GM21576 (cell line): Measurements from ENCODE around the gene JMJD1C.

ENCODE experiments used
- ATAC-seq: cut with Tn5 transposase; IDR thresholded peaks from one replicate; pipeline ENCODE4 v1.9.1; 2021; ENCODE audit warnings: mild to moderate bottlenecking, moderate library complexity; ENCODE audit not compliant: unreplicated experiment

JMJD1C gene

DNA sequence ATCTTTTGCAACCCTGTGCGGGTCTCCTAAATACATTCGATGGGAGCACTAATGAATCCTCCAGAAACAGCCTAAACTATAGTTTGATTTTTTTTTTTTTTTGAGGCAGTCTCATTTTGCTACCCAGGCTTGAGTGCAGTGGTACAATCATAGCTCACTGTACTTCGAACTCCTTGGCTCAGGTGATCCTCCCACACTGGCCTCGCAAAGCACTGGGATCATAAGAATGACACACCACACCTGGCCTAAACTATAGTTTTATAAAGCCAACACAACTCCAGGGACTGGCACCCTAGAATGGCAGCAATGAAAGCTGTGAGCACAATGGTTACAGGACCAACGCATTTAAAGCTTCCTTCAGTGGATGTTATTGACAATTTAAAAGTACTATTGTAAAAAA is 14.5 kb upstream of the JMJD1C start:
- ATAC-seq: no peak

DNA sequence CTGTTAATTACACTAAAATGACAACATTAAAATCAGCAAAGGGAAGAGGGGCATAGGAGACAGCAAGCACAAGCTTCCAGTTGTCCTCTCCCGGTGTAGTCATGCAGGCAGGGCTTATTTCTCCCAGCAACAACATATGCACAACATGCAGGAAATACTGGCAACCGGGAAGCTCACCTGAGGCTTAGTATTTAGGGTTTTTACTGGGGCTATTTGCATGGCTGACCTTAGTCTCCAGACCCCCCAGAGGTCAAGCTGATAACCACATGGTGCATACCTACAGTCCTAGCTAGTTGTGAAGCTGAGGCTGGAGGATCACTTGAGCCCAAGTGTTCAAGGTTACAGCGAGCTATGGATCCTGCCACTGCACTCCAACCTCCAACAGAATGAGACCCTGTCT is 12.8 kb upstream of the JMJD1C start:
- no peak for ATAC-seq

DNA sequence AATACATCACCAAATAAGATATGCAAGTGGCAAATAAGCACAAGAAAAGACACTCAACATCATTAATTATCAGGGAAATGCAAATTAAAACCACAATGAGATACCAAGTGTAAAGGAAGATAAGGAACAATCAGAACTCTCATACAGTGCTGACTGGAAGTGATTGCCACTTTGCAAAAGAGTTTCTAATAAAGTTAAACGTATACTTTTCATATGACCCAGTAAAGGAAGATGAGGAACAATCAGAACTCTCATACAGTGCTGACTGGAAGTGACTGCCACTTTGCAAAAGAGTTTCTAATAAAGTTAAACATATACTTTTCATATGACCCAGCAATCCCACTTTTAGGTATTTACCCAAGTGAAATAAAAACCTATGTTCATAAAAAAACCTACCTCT is 12.2 kb upstream of the JMJD1C start:
- no peak for ATAC-seq

DNA sequence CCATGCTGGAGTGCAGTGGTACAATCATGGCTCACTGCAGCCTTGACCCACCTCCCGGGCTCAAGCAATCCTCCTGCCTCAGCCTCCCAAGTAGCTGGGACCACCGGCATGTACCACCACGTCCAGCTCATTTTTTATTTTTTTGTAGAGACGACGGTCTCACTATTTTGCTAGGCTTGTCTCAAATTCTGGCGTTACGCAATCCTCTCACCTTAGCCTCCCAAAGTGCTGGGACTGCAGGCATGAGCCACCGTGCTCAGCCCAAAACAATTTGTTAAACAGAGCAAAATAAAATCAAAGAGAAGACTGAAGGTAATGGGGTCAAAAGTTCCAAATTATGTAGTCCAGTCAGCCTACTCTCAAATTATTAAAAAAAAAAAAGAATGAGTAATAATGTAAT is 8.7 kb upstream of the JMJD1C start:
- no peak for ATAC-seq

DNA sequence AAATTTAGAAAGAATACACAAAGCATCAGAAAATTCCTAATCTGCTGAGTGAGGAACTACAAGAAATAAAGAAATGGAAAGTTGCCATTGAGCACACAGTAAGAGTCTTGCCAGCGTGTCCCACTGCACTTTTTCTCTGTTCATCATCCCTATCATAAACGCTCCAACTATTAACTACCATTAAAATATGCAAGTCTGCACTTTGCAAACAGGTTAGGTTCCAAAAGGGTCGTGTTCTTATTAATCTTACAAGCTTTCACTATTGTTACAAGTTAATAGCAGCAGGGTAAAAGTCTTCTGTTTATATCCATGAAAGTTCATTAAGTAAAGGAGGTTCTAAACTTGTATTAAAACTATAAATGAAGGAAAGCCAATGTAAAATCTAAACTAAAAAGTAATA is 5.2 kb upstream of the JMJD1C start:
- no peak for ATAC-seq

DNA sequence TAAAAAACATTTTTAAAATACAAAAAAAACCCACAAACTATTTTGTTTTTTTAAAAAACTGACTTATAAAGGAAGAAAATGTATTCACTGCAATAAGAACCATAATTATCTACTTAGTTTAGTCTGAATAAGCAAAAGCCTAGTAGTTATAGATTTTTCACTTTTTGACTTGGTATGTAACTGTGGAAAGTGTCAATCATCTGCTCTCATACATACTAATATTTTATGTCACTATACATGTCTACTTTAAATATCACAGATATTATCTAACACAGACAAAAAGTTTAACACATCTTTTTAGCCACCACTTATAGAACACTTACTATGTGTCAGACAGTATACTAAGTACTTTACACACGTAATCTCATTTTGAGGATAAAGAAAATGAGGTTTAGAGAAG is 3.2 kb upstream of the JMJD1C start:
- ATAC-seq: no peak

DNA sequence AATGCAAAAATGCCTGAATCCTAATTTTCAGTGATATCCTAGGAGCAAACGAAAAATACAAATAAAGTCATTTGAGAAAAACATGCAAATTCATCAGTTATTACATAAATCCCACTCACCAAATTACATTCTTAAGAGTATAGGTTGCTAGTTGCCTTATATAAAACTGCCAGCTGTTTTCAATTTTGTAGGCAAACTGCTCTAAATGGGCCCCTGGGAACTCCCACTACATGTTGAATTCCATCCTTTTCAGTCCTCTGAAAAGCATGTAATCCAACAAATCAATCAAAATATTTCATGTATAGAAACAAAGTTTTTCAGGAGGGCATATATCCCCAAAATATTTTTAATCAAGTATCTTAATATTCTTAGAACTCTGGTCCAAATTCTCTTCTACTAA is 2.1 kb upstream of the JMJD1C start:
- ATAC-seq: no peak

DNA sequence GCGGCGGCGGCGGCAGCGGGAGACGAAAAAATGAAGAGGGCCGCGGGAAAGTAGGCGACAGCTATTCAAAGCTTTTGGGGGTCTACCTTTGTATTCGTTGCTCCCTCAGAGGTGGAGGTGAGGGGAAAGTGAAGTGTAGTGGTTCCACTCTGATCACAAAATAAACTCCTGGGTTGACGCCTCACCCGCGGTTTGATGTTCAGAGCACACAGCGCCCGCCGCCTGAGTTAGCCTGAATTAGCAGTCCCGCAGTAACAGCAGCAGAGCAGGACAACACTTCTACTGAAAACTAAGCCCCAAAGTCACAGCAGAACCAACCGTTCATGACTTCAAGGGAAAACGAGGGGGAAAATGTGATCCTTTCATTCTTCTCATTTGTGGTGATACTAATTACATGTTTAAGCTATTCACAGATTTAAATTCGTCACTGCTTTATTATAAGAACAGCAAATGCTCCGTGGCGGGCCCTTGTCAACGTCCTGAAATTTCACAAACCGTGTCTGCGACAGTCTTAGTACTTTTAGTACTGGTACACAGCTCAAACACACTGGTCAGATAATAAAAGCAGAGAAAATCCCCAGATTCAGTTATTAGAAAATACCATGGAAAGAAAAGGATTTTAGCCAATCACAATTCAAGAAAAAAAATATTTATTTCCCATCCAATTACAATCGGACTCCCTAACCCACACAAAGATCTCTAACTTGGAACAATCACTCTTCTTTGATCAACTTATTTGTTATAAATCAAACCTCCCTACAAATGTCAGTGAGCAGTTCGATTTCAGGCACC is 563 bp upstream of the JMJD1C start:
- peak; percentile 29 for ATAC-seq

DNA sequence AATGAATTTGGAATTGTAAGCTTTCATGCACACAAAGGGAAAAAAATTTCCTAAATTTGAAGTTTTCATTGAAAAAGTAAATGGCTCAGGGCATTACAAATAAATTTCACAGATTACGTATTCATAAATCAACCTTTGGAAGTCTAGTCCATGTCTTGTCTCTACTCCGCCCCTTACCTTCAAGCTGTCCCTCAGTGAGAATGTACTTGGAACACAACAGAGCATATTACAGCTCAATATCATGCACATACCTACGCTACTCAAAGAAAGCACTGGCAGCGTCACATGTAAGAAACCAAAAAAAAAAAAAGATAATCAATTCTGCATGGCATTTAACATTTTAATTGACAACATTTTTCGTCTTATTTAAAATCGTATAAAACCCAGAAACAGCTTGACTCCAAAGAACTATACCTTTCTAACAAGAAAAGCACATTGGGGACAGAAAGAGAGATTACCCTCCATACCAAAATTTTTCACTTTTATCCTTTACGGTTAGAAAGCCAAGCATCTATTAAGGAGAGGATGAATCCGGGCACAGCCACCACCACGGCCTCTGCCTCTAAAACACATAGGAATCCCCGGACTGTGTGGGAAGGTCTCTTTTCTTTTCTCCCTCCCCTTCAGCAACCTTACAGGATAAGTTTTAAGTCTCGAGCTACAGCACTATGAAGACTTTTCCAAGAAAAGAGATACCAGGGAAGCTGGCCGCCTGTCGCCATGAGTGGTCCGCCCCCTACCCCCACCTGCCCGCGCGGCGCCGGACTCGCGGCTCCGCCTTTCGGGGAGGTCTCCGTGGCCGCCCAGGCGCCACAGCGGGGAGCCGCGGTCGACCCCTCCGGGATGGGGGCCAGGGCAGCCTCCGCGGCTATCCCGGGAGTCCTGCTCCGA is 1.1 kb downstream of the JMJD1C start:
- peak; percentile 56 for ATAC-seq

DNA sequence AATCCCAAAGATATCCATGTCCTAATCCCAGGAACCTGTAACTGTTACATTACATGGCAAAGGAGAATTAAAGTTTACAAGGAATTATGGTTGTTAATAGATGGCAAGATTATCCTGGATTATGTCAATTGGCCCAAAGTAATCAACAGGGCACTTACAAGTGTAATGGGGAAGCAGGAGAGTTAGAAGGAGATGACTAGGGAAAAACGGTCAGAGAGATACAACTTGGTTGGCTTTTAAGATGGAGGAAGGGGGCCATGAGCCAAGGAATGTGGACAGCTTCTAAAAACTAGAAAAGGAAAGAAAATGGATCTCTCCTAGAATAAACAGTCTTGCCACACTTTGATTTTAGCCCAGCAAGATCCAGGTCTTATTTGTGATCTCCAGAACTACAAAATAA is 3.3 kb downstream of the JMJD1C start:
- no peak for ATAC-seq

DNA sequence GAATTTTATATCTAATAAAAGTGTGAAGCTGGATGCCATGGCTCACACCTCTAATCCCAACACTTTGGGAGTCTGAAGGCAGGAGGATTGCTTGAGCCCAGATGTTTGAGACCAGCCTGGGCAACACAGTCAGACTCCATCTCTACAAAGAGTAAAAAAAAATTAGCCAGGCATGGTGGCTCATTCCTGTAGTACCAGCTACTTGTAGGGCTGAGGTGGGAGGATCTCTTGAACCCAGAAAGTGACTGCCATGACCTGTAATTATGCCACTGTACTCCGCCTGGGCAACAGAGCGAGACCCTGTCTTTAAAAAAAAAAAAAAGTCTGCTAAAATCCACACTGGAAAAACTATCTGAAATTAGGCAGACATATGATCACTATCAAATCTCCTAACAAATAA is 7.6 kb downstream of the JMJD1C start:
- no peak for ATAC-seq

DNA sequence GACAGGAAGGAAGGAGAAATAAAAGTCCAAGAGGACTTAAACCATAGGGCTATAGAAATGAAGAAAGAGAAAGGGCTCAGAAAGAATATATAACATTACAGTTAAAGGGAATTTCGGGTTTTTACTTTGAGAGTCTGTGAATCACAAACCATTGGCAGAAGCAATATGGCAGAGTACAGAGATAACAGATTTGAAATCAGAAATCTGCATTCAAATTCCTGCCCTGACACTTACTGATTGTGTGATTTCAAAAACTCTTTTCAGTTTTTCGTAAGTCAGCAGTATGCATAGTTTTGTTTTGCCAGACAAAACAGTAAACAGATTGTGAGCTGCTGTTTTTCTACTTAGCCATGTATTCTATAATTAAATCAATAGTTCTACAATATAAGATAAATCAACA is 8.2 kb downstream of the JMJD1C start:
- ATAC-seq: no peak

DNA sequence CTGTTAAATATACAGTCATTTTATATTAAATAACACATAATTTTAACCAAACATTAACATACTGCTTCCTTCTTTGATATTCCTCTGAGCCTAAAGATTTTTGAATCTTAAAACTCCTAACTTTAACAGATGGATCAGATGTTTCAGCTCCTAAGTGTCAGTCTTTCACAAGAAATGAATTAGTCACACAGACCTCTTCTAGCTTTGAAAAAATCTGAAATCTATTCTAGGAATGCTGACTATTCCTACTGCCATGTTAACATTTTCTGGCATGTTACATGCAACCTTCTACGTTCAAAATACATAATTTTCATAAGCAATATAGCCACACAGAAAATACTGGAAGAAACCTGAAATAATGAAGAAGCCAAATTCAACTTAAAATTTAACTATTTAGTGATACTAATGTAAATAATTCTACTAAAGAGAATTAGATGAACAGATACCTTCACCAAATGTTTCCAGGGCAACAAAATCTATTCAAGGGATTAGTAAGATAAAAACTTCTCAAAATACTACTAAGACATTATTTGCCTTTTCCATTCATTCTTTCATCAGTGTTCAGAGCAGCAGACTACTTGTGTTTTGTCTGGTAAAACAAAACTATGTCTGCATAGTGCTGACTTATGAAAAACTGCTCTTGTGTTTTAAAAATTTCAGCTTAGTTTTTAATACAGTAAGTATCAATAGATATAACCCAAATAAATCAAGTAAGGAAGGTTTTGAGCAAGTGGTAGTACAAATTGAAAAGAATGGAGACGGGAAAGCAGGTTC is 9.2 kb downstream of the JMJD1C start:
- no peak for ATAC-seq

DNA sequence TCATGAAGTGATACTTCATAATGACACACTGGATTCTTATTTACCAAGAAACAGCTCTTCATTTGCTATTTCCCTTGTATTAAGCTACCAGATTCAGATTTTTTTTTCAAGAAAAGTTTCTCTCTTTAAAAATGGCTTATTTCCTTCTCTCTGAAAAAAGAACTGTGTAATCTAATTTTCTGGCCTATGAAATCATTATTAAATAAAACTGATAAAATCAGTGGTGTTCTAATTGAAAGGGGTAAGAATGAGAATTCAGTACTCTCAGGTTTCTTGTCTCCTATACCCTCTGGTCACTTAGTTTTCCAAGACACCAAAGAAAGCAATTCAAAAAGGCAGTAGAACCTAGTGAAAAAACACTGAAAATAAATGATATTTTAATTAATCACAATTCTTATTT is 10.3 kb downstream of the JMJD1C start:
- no peak for ATAC-seq

DNA sequence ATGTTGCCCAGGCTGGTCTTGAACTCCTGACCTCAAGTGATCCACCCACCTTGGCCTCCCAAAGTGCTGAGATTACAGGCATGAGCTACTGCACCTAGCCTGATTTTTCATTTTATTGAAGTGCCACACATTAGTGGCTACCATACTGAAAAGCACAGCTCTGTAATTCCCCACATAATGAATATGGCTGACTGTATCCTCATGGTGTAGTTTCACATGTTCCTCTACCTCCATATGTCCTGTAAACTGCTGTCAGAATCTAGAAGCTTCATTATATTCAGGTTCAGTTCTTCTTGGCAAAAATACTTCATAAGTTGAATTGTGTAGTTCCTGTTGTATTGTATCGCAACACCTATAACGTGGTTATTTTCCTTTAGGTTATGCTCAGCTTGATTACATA is 11.1 kb downstream of the JMJD1C start:
- ATAC-seq: no peak

DNA sequence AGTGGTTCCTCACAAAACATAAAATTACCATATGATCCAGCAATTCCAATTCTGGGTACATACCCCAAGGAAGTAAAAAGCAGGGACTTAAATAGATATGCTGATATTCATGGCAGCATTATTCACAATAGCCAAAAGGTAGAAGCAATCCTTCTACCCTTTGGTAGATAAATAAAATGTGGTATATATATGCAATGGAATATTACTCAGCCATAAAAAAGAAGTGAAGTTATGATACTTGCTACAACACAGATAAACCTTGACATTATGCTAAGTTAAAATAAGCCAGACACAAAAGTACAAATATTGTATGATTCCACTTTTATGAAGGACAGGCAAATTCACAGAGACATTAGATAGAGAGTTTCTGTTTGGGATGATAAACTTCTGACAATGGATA is 13.3 kb downstream of the JMJD1C start:
- ATAC-seq: no peak

DNA sequence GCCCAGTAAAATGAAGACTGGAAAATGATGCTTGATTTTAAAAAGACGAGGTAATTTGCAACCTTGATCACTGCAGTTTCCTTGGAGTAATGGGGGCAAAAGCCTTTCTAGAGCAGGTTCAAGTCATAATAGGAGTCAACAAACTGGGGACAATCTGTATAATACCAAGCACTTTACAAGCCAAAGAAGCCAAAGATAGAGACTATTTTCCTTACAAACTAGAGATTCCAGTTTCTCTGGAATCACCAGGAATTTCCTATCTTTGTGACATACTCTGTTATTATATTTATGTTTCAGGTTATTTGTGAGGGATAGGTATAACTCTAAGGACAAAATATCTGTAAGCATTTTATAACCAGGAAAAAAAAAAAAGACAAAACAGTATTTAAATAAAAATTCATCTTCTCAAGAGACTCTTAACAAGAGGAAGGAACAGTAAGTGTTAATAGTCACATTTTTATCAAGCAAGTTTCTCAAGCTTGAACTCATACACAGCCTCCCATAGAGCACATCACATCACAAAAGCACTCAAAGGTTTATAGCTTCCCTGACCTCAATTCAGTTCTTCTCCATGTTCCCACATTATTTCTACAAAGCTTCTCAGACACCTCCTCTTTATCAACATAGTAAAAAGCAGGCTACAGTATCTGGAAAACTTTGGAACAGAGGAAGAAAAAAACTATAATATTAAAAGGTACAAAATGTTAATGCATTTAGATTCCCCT is 18.9 kb downstream of the JMJD1C start:
- no peak for ATAC-seq

DNA sequence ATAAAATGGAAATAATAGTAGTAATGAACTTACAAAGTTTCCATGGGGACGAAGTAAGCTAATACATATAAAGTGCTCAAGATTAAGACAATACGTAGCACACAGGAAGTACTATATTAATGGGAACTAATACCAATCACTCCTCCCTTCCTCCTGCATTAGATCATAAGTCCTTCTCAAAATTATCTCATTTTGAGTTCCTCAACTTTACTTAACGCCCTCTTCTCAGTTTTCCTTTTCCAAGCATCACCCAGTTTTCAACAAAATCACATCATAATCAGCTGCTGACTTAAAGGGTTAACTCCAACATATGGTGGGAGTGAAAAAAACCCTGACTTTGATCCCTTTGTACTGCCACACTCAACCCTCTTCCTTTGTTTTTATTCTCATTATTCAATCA is 24.4 kb downstream of the JMJD1C start:
- ATAC-seq: no peak

DNA sequence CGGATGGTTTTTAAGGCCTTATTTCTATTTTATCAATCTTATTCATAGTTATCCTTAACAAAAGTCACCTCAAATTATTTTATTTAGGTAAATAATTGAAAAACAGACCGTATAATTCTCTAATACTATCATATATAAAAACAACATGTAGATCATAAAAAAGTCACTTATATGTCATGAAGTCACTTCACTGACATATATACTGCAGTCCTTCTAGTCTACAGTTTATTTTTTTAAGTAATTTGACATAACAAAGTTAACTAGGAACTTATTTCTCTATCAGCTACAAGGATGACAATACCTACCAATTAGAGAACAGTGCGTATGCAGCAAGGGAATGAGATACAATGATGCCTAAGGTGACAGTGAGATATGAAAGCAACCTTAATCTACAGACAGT is 26.2 kb downstream of the JMJD1C start:
- no peak for ATAC-seq

DNA sequence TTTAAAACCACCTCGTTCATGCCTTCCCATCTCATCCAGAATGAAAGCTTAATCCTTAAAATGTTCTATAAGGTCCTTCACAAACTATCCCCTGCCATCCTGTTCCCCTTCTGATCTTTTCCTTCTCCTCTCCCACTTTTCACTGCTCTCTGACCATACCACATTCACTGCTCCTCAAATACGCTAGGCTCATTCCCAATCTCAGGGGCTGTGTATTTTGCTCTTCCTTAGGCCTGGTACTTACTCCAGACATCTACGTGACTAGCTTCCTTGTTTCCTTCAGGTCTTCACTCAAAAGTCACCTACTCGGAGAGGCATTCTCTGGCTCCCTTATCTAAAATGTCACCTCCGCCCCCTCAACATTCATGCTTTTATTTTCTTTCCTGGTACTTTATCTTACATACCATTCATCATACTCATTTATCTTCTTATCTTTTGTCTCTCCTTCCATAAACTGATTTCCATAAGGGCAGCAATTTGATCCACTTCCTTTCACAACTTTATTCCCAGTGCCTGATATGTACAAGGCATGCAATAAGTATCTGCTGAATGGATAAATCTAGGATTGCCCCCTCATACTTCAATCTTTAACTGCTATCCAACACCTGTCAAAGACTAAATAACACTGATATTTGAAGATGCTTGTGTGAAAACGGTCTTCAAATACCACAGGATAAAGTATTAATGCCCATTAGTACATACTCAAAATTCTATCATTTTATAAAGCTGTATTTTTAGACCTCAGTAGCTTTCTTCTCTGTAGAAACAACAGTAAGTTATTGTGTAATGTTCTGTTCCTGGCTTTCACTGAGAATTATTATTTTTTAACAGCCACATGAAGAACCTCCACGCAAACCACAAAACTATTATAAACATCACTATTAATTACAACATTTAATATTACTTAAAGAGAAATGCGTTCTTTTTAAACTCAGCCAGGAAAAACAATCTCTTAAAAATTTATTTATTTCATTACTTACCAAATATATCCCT is 27.0 kb downstream of the JMJD1C start:
- no peak for ATAC-seq
